HepG2 (cell line): ENCODE data around the gene BEST2. TPM values are rescaled to one million over a fixed set of nuclear protein-coding genes. Genes with fewer than 3 reads are reported as not detected.
A peak's percentile ranks its signal among the peaks of the same experiment; 100 is the strongest.

ENCODE experiments used
- ATF1 ChIP-seq: IDR thresholded peaks from 2 replicates; pipeline ENCODE4 v1.6.1; 2016; ENCODE audit warnings: mild to moderate bottlenecking, control low read depth
- CCDC6 ChIP-seq: sonication (generic); formaldehyde crosslinking; IDR thresholded peaks from 2 replicates; pipeline ENCODE4 v1.8.1; 2022; ENCODE audit warnings: mild to moderate bottlenecking, missing genetic modification reagents, moderate library complexity
- ELF1 ChIP-seq: sonication (generic); formaldehyde crosslinking; IDR thresholded peaks from 2 replicates; pipeline ENCODE4 v1.4.0; 2020; ENCODE audit warnings: missing genetic modification reagents
- FOXA3 ChIP-seq: IDR thresholded peaks from 2 replicates; pipeline ENCODE4 v1.6.1; 2016; ENCODE audit warnings: missing genetic modification reagents, missing compliant biosample characterization
- HIVEP1 ChIP-seq: sonication (generic); formaldehyde crosslinking; IDR thresholded peaks from 2 replicates; pipeline ENCODE4 v1.4.0; 2020; ENCODE audit warnings: mild to moderate bottlenecking, missing genetic modification reagents
- IRX3 ChIP-seq: sonication (generic); formaldehyde crosslinking; IDR thresholded peaks from 2 replicates; pipeline ENCODE4 v1.8.1; 2023; ENCODE audit warnings: mild to moderate bottlenecking, low read depth, missing genetic modification reagents, borderline replicate concordance
- MAF1 ChIP-seq: sonication (generic); formaldehyde crosslinking; IDR thresholded peaks from 2 replicates; pipeline ENCODE4 v1.5.0; 2020; ENCODE audit warnings: missing genetic modification reagents, borderline replicate concordance
- MAZ ChIP-seq, 2 experiments: sonication (generic) in 1 of 2; formaldehyde crosslinking in 1 of 2; IDR thresholded peaks; 2 replicates each; pipeline versions ENCODE4 v1.5.0 to v1.6.1; 2012 to 2020; ENCODE audit warnings: low read depth in 2 of 2, mild to moderate bottlenecking in 2 of 2, borderline replicate concordance in 1 of 2, improper control_type of control experiment in 1 of 2, low read length in 1 of 2, missing genetic modification reagents in 1 of 2, moderate library complexity in 1 of 2
- MXD3 ChIP-seq: IDR thresholded peaks from 2 replicates; pipeline ENCODE4 v1.6.1; 2016; ENCODE audit warnings: mild to moderate bottlenecking, missing biosample characterization, missing genetic modification reagents
- MXI1 ChIP-seq: IDR thresholded peaks from 3 replicates; pipeline ENCODE4 v1.6.1; 2012; ENCODE audit warnings: low read depth, low read length, inconsistent platforms, borderline replicate concordance
- NR2C2 ChIP-seq: sonication (generic); formaldehyde crosslinking; IDR thresholded peaks from 2 replicates; pipeline ENCODE4 v1.4.0; 2020; ENCODE audit warnings: missing genetic modification reagents, mild to moderate bottlenecking, moderate library complexity, borderline replicate concordance
- ONECUT2 ChIP-seq: sonication (generic); formaldehyde crosslinking; IDR thresholded peaks from 2 replicates; pipeline ENCODE4 v1.4.0; 2020; ENCODE audit warnings: missing genetic modification reagents
- RBAK ChIP-seq: sonication (generic); formaldehyde crosslinking; IDR thresholded peaks from 2 replicates; pipeline ENCODE4 v1.5.1; 2020; ENCODE audit warnings: mild to moderate bottlenecking, missing genetic modification reagents
- SOX13 ChIP-seq, 3 experiments: fragments of 450-650 bp in 1 of 3; sonication (generic) in 1 of 3; formaldehyde crosslinking in 1 of 3; IDR thresholded peaks in 2 of 3; conservative IDR thresholded peaks in 1 of 3; 2 replicates each; pipeline versions ENCODE4 v1.5.0 to v1.6.1; 2016 to 2020; ENCODE audit warnings: antibody characterized with exemption in 1 of 3, mild to moderate bottlenecking in 1 of 3, missing compliant biosample characterization in 1 of 3, missing genetic modification reagents in 1 of 3, moderate library complexity in 1 of 3
- SP1 ChIP-seq, 2 experiments: fragments of 450-650 bp in 1 of 2; sonication (generic) in 1 of 2; formaldehyde crosslinking in 1 of 2; IDR thresholded peaks; 2 replicates each; pipeline versions ENCODE4 v1.4.0 to v1.6.1; 2016 to 2020; ENCODE audit warnings: missing genetic modification reagents in 1 of 2
- ZBTB38 ChIP-seq: sonication (generic); formaldehyde crosslinking; IDR thresholded peaks from 2 replicates; pipeline ENCODE4 v1.5.1; 2020; ENCODE audit warnings: mild to moderate bottlenecking, missing genetic modification reagents
- ZBTB7A ChIP-seq: sonication (generic); formaldehyde crosslinking; IDR thresholded peaks from 2 replicates; pipeline ENCODE4 v1.8.0; 2022; ENCODE audit warnings: mild to moderate bottlenecking, missing genetic modification reagents
- ZNF10 ChIP-seq: sonication (generic); formaldehyde crosslinking; IDR thresholded peaks from 2 replicates; pipeline ENCODE4 v1.4.0; 2020; ENCODE audit warnings: mild to moderate bottlenecking, low read depth, missing genetic modification reagents, borderline replicate concordance
- ZNF136 ChIP-seq: sonication (generic); formaldehyde crosslinking; IDR thresholded peaks from 2 replicates; pipeline ENCODE4 v1.8.1; 2022; ENCODE audit warnings: low read depth, mild to moderate bottlenecking, moderate library complexity, missing genetic modification reagents
- ZNF230 ChIP-seq: sonication (generic); formaldehyde crosslinking; IDR thresholded peaks from 2 replicates; pipeline ENCODE4 v1.4.0; 2020; ENCODE audit warnings: mild to moderate bottlenecking, missing genetic modification reagents
- ZNF292 ChIP-seq: sonication (generic); formaldehyde crosslinking; IDR thresholded peaks from 2 replicates; pipeline ENCODE4 v1.8.1; 2022; ENCODE audit warnings: mild to moderate bottlenecking, low read depth, missing genetic modification reagents, borderline replicate concordance
- ZNF543 ChIP-seq: sonication (generic); formaldehyde crosslinking; IDR thresholded peaks from 2 replicates; pipeline ENCODE4 v1.4.0; 2020; ENCODE audit warnings: mild to moderate bottlenecking, missing genetic modification reagents
- ZNF577 ChIP-seq: sonication (generic); formaldehyde crosslinking; IDR thresholded peaks from 2 replicates; pipeline ENCODE4 v1.4.0; 2020; ENCODE audit warnings: mild to moderate bottlenecking, low read depth, missing genetic modification reagents, borderline replicate concordance
- polyA plus RNA-seq, 8 experiments: library from polyadenylated mRNA; depleted of rRNA in 3 of 8; stranded (reverse) in 7 of 8; unstranded in 1 of 8; fragments of >200 nt; fragmentation: Illumina TruSeq in 4 of 8; extraction: Trizol in 4 of 8; gene quantifications; 2 replicates each; pipeline versions ENCODE4 v1.2.1 to v1.2.3, GENCODE V29; 2011 to 2016; ENCODE audit warnings: low read depth in 4 of 8, missing spikeins in 1 of 8, mixed read lengths in 1 of 8; ENCODE audit not compliant: insufficient read depth in 1 of 8
- total RNA-seq, 5 experiments: library from RNA; depleted of rRNA; stranded (reverse); fragments of >200 nt; fragmentation: Illumina TruSeq; extraction: Trizol; gene quantifications; 2 replicates each; pipeline ENCODE4 v1.2.3, GENCODE V29; 2016; ENCODE audit warnings: low read depth in 1 of 5
- TF ChIP-seq, protein P1 (sequence below): sonication (generic); formaldehyde crosslinking; IDR thresholded peaks from 2 replicates; pipeline ENCODE4 v1.4.0; 2020; ENCODE audit warnings: missing genetic modification reagents
- TF ChIP-seq, protein P2 (sequence below): sonication (generic); formaldehyde crosslinking; IDR thresholded peaks from 2 replicates; pipeline ENCODE4 v1.4.0; 2020; ENCODE audit warnings: missing genetic modification reagents

BEST2 gene
- total and polyA plus RNA-seq, 2 of the 13 experiments (the other 11 are each of a cell fraction or from before 2014, with no cell fraction given), result not detected

DNA sequence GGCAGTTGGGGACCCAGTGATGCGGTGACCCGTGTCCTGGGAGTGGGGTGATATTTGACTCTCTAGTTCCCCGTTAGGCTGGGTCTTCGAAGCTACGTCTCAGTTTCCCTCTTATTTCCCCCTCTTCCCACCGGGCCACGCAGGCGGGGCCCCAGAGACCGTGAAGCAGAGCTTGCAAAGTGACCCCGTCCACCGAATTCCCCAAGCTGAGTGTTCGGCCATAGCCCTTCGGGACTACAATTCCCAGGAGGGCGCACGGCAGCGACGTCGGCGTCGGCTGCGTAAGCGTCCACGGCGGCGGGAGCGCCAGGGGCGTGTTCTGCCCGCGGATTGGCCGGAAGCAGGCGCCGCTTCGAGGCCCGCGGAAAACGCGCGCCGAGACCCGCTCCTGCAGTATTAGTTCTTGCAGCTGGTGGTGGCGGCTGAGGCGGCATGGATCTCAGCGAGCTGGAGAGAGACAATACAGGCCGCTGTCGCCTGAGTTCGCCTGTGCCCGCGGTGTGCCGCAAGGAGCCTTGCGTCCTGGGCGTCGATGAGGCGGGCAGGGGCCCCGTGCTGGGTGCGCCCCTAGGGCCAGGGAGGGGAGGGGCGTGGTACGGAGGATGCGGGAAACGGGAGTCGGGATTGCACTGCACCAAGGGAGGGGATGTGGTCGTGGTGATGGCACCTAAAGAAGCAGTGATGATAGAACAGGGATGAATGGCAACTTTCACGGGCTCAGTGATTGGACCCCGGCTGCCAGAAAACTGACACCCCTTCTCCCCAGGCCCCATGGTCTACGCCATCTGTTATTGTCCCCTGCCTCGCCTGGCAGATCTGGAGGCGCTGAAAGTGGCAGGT is 54.9 kb downstream of the BEST2 start, which contains the start of gene RNASEH2A (continued):
- TF ChIP-seq ZNF292 (CRISPR knock-in tag) (no peak), MXI1 (peak; percentile 73; the same call in 2 of the 3 replicates), HIVEP1 (CRISPR knock-in tag) (peak; percentile 80), FOXA3 (CRISPR knock-in tag) (peak; percentile 29; the same call in 1 of the 2 replicates), ZBTB38 (peak; percentile 68; the same call in 1 of the 2 replicates), CCDC6 (0 out of 2 replicates have a peak, but pooled peaks have one; percentile 22), ZNF230 (CRISPR knock-in tag) (peak; percentile 89; the same call in 1 of the 2 replicates), ZNF10 (CRISPR knock-in tag) (no peak), IRX3 (CRISPR knock-in tag) (peak; percentile 73; the same call in 1 of the 2 replicates), ZNF577 (CRISPR knock-in tag) (no peak), ONECUT2 (CRISPR knock-in tag) (peak; percentile 12; the same call in 1 of the 2 replicates), SOX13 (IDR thresholded peaks at IDR 0.05) (no peak), SOX13 (CRISPR knock-in tag; conservative IDR thresholded peaks at IDR 0.05 in 1 of 2, IDR thresholded peaks at IDR 0.05 in 1 of 2) (no peak; a peak in 1 of 4 replicates), ZNF543 (CRISPR knock-in tag) (peak; percentile 79; the same call in 1 of the 2 replicates), MAF1 (CRISPR knock-in tag) (0 out of 2 replicates have a peak, but pooled peaks have one; percentile 71), RBAK (CRISPR knock-in tag) (no peak), MAZ (IDR thresholded peaks at IDR 0.05; ENCODE audit: borderline replicate concordance, low read depth, low read length) (no peak), MAZ (CRISPR knock-in tag; IDR thresholded peaks at IDR 0.05; ENCODE audit: low read depth) (peak; percentile 83), ATF1 (CRISPR knock-in tag) (peak; percentile 92), ZBTB7A (CRISPR knock-in tag) (no peak), MXD3 (CRISPR knock-in tag) (peak; percentile 88), SP1 (IDR thresholded peaks at IDR 0.05) (no peak), SP1 (CRISPR knock-in tag; IDR thresholded peaks at IDR 0.05) (peak; percentile 85), NR2C2 (peak; percentile 80), ELF1 (CRISPR knock-in tag) (peak; percentile 83), ZNF136 (CRISPR knock-in tag) (peak; percentile 88; the same call in 1 of the 2 replicates)
- TF ChIP-seq, protein P1, sequence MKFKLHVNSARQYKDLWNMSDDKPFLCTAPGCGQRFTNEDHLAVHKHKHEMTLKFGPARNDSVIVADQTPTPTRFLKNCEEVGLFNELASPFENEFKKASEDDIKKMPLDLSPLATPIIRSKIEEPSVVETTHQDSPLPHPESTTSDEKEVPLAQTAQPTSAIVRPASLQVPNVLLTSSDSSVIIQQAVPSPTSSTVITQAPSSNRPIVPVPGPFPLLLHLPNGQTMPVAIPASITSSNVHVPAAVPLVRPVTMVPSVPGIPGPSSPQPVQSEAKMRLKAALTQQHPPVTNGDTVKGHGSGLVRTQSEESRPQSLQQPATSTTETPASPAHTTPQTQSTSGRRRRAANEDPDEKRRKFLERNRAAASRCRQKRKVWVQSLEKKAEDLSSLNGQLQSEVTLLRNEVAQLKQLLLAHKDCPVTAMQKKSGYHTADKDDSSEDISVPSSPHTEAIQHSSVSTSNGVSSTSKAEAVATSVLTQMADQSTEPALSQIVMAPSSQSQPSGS (CRISPR knock-in tag), result peak; percentile 69
- TF ChIP-seq, protein P2, sequence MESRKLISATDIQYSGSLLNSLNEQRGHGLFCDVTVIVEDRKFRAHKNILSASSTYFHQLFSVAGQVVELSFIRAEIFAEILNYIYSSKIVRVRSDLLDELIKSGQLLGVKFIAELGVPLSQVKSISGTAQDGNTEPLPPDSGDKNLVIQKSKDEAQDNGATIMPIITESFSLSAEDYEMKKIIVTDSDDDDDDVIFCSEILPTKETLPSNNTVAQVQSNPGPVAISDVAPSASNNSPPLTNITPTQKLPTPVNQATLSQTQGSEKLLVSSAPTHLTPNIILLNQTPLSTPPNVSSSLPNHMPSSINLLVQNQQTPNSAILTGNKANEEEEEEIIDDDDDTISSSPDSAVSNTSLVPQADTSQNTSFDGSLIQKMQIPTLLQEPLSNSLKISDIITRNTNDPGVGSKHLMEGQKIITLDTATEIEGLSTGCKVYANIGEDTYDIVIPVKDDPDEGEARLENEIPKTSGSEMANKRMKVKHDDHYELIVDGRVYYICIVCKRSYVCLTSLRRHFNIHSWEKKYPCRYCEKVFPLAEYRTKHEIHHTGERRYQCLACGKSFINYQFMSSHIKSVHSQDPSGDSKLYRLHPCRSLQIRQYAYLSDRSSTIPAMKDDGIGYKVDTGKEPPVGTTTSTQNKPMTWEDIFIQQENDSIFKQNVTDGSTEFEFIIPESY (CRISPR knock-in tag), result peak; percentile 40; the same call in 1 of the 2 replicates
